Activated CD8-positive, alpha-beta memory T cell treated with anti-CD3 and anti-CD28 coated beads for 4 hours (primary cell): ENCODE results near the gene CHAF1A.

Source experiments
- DNase-seq, 2 donors: peaks; one replicate each; pipeline ENCODE4 v3.0.0-alpha.2; 2020; ENCODE audit warnings: low read depth in 2 of 2

Gene CHAF1A

DNA sequence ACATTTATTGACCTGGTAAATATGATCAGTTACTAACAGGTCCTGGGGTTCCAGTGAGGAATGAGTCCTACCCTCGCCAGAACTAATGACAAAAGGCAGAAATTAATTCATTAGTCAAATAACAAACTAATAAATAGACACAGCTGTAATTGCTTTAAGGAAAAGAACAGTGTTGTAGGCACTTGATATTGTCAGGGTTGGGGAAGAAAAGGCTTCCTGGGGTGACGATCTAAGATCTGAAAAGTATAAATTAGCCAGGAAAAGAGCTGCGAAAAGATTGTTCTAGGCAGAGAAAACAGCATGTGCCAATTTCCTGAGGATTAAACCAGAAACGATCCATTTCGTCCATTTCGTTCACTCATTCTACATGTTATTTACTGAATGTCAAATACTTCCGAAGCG lies 670 bp upstream of the CHAF1A start:
- DNase-seq: no peak

DNA sequence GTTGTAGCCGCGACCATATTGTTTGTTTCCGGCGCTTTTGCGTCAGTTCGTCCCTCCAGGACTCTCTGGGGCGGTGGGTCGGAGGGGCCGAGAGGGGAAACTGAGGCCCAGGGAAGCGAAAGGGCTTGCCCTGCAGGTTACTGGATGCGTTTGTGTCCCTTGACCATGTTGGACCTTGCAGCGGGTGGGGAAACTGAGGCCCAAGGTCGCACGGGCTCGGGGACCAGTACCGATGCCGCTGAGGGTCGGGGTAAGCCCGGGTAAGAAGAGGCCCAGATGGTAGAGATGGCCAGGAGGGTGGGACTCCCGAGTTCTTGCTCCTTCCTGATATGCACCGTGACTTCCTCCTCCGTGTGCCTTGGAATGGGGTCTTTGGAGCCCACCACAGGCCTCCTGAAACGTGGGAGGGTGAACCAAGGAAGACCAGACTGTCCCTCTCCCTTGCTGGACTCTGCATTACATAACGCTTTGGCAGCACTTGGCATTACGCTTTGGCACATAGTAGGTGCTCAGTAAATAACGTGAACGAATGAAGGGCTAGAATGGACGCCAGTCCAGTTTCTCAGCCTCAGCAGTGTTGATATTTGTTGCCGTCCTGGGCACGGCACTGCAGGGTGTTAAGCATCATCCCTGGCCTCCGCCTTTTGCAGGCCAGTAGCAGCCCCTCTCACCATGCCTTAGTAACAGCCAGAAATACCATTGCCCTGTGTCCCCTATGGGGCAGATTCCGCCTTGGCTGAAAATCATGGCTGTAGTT lies 743 bp downstream of the CHAF1A start:
- DNase-seq: no peak

DNA sequence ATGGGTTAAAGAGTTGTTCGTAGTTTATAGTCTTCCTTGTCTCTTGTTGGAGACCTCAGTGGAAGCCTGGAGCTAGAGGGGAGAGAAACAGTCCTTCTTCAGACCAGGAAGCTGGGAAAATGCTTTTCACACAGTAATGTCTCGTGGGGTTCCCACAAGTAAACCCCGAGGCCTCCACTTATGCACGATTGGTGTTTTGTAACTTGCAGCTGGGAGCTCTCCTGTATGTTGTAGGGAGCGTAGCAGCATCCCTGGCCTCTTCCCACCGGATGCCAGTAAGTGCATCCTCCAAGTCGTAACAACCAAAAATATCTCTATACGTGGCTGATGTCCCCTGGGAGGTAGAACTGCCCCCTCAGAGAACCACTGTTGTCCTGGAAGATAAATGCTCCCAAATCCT lies 3.5 kb downstream of the CHAF1A start:
- no peak for DNase-seq

DNA sequence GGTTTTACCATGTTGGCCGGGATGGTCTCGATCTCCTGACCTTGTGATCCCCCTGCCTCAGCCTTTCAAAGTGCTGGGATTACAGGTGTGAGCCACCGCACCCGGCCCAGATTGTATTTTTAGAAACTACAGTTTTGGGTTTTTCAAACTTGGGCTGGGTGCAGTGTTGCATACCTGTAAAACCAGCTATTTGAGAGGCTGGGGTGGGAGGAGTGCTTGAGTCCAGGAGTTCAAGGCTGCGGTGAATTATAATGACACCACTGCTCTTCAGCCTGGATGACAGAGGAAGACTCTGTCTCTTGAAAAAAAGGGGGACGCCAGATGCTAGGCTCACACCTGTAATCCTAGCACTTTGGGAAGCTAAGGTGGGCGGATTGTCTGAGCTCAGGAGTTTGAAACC lies 4.2 kb downstream of the CHAF1A start:
- no peak for DNase-seq

DNA sequence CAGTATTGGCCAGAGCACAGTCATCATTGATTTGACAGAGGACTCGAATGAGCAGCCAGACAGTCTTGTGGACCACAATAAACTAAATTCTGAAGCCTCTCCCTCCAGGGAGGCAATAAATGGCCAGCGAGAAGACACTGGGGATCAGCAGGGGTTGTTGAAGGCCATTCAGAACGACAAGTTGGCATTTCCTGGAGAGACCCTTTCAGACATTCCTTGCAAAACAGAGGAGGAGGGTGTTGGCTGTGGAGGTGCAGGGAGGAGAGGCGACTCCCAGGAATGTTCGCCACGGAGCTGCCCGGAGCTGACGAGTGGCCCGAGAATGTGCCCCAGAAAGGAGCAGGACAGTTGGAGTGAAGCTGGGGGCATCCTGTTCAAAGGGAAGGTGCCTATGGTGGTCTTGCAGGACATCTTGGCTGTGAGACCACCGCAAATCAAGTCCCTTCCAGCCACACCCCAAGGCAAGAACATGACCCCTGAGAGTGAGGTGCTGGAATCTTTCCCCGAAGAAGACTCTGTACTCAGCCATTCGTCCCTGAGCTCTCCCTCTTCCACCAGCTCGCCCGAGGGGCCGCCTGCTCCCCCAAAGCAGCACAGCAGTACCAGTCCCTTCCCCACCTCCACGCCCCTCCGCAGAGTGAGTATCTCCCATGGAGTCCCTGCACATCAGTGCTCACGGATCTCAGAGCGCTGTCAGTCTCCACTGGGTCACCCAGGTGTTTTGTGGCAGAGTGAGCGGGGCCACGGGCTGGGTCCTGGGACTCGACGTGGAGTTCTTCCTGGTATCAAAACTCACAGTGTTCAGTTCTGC lies 6.9 kb downstream of the CHAF1A start:
- DNase-seq: no peak

DNA sequence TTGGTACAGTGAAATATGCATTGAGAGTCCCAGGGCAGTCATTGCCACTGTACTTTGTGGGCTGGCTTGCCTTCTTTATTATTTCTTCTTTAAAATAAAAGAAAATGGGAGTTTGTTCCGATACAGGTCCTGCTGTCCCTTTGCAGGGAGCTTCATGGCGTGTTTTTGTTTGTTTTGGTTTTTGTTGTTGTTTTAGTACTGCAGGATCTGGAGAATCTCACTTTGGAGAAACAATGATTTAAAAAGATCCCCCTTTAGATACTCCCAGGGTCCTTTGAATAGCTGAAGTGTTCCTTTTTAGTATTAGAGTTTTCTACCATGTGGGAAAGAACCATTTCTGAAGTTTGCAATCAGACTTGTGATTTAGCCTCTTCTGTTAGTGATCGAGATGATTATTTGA lies 11.1 kb downstream of the CHAF1A start:
- no peak for DNase-seq

DNA sequence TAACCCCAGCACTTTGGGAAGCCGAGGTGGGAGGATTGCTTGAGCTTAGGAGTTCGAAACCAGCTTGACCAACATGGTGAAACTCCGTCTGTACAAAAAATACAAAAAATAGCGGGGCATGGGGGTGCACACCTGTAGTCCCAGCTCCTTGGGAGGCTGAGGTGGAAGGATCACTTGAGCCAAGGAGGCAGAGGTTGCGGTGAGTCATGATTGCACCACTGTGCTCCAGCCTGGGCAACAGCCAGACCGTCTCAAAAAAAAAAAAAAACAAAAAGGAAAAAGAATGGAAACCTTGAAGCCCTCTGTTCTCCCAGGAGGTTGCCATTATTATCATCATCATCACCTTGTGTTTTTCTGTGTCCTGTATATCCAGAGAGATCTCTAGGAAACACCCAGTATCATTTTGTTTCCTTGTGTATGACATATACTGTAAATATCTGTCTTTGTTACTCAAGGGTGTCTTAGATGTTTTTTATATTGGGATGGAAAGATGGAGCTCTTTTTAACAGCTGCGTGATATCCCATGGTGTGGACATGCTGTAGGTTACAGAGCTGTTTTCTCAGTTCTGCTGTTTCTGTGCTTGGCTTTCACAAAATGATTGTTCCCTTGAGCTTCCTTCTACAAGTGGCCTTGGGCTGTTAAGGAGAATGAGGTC lies 11.8 kb downstream of the CHAF1A start:
- DNase-seq: no peak

DNA sequence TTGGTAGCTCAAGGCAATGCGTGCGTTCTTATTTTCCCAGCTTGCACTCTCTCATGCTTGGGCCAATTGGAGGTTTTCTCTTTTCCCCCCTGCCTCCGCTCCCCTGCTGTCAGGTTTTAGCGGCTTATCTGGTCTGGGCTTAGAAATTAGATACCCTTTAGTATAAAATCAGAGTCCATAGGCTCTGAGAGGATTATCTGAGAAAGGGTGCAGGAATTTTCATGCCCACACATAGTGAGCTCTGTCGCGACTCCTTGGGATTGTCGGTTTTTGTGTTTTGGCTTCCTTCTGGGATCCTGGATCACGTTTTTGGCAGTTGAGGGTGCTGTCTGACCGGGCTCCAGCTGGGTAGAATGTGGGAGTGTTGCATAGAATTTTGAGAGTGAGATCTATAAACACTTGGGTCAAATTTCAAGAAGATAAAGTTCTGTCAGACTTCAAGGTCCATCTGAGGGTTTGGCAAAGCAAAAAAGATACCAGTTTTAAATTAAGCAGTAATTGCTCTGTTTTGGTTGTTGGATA lies 12.4 kb downstream of the CHAF1A start:
- no peak for DNase-seq

DNA sequence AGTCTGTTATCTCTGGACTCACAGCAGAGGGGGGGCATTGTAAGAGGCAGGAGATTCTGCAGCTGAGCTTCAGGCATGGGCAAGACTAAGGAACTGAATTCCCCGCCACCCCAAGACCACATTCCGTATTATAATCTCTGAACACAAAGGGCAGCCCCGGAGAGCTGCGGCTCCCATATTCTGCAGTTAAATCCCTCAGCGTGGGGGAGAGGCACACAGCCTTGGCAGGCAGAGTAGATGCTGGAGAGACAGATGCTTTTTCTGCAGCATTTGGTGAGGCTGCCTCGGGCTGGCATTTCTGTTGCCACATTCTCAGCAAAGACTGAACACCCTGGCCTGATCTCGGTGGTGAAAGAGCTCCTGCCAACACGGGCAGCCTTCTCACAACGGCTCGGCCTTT lies 12.9 kb downstream of the CHAF1A start:
- DNase-seq: no peak

DNA sequence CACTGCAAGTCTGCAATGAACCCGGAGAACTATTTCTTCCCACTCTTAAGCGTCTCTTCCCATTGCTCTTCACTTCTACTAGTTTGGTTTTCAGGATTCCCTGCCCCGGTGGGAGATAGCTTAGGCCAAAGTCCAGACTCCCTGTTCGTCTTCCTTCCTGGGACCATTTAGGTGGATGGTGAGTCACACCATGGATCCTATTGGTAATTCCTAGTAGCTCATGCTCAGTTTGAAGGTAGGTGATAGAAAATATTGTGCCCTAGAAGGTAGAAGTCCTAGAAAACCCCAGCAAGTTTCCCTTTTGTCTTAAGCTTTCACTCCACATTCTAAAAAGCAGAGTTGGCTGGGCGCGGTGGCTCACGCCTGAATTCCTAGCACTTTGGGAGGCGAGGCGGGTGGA lies 13.8 kb downstream of the CHAF1A start:
- DNase-seq: no peak

DNA sequence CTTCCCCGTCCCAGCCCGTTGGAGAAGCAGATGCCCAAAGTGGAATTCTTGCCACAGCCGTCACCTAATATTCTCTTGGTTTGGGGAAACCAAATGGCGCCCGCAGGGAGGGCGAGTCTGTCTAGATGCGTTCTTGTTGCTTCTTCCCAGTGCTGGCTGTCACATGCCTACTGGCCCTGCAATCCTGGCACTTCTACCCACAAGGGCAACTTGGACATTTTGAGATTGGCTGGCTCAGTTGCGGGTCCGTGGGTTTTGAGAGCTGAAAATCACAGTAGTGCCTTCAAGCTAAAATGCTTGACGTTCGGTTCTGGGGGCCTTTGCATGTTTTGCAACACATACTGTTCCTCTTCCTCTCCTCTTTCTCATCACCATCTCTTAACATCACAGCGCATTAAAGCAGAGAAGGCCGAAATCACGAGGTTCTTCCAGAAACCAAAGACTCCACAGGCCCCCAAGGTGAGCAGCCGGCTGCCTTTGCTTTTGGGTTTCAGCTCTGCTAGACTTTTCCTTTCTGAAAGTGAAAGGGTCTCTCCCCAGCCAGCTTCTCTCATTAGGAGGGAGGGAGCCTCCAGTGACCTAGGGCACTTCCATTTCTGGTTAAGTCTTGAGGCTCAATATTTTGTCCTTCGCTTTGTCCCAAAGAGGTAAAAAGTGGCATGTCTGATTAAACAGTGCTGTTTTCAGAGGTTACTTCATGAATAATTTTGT lies 21.1 kb downstream of the CHAF1A start:
- DNase-seq: no peak

DNA sequence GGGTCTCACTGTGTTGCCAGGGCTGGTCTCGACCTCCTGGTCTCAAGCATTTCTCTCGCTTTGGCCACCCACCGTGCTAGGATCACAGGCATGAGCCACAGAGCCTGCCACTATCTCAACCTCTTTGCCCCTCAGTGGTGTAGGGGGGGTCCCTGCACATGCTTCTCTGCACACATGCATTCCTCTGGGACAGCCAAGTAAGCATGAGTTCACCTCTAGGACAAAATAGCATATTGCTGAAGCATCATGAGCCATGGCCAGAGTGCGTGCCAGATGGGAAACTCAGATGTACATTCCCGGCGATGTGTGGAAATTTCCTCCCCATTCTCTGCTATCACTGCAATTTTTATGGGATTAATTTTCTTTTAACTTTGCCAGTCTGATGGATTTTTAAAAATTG lies 23.1 kb downstream of the CHAF1A start:
- DNase-seq: no peak

DNA sequence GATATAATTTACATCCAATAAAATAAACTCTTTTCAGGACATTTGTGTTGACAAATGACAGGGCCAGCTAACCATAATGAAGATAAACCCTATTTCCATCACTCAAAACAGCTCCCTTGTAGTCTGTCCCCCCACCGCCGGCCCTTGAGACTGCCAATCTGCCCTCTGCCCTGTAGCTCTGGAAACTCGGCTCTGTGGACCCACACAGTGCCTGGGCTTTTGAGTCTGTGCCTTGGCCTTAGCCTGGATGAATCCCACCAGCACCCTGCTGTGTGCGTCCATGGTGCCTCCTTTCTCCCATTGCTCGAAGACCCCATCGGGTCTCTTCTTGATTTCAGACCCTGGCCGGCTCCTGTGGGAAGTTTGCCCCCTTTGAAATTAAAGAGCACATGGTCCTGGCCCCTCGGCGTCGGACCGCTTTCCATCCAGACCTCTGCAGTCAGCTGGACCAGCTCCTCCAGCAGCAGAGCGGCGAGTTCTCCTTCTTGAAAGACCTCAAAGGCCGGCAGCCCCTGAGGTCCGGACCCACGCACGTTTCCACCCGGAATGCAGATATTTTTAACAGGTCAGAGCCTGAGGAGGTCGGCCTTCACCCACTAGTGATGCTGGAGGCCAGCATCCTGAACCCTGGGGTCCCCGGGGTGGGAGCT lies 26.0 kb downstream of the CHAF1A start:
- DNase-seq: no peak

DNA sequence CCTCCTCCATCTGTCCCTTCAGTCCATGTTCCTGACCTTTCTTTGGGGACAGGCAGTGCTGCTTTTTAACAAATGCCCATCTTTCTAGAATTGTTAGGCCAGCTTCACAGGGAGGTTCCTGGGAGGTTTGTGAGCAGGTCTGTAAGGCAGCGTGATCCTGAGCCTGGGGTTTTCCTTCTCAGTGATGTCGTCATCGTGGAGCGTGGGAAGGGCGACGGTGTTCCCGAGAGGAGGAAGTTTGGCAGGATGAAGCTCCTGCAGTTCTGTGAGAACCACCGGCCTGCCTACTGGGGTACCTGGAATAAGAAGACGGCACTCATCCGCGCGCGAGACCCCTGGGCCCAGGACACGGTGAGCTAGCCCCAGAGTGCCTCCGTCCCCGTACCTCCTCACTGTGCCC lies 26.8 kb downstream of the CHAF1A start:
- DNase-seq: no peak

DNA sequence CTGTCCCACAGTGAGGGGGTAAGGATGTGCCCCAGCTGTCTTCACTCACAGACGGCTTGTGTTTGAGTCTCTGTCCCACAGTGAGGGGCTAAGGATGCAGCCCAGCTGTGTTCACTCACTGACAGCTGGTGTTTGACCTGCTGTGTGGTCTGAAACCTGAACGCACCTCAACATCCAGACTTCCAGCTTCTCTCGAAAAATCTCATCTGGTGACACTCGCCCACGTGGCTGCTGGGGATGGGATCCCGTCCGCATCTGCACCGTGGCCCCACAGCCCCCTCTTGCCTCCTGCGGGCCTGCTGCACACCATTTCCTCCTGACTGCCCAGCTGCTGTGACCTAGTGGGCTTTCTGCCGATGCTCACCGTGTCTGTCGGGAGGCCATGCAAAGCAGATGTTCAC lies 27.3 kb downstream of the CHAF1A start:
- DNase-seq: no peak

DNA sequence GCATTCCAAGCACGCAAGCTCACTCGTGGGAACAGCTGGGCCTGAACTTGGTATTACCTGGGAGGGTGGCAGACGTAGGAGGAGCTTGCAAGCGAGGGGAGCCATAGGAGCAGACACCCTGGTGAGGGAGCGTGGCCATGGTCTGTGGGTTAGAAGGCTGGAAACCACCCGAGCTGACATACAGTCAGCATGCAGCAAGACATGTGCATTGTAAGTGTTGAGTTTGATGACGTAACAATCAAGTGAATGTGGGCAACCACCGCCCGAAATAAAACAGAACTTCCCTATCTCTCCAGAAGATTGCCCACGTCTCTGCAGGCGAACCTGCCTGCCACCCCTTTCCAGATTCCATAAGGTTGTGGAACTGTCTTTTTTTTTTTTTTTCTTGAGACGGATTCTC lies 28.3 kb downstream of the CHAF1A start:
- no peak for DNase-seq

DNA sequence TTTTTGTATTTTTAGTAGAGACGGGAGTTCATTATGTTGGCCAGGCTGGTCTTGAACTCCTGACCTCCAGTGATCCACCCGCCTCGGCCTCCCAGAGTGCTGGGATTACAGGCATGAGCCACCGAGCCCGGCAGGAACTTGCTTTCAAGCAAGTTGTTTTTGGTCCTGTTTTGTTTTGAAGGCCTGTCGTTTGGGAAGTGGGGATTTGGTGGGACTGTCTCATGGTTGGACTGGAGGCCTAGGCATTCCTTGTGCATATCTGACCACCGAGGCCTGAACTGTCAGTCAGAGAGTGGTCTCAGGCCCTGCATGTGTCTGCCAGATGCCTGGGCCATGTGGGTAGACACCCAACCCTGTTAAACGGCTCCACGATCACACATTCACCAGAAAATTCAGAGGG lies 28.9 kb downstream of the CHAF1A start:
- no peak for DNase-seq

DNA sequence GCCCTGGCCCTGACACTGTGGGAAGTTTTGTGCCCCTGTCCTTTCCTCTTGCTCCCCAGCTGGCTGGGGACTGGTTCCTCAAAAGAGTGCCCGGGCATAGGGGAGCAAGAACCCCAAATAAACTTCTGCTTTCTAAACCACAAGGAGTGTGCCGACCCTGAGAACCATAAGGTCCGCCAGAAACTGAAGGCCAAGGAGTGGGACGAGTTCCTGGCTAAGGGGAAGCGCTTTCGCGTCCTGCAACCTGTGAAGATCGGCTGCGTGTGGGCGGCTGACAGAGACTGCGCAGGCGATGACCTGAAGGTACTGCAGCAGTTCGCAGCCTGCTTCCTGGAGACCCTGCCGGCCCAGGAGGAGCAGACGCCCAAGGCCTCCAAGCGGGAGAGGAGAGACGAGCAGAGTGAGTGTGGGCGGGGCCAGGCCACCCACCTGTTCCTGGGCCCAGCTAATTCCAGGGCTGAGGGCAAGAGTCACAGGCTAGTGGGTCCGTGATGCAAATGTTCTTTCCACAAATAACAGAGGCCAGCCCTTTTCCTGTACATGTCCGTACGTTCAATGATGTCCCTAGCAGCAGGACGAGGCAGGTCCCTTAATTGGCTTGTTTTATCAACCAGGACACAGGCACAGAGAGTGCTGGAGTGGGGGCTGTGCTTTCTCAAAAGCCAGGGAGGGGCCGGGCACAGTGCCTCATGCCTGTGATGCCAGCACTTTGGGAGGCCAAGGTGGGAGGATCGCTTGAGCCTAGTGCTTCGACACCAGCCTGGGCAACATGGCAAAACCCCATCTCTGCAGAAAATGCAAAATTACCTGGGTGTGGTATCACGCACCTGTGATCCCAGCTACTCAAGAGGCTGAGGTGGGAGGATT lies 29.6 kb downstream of the CHAF1A start:
- no peak for DNase-seq

DNA sequence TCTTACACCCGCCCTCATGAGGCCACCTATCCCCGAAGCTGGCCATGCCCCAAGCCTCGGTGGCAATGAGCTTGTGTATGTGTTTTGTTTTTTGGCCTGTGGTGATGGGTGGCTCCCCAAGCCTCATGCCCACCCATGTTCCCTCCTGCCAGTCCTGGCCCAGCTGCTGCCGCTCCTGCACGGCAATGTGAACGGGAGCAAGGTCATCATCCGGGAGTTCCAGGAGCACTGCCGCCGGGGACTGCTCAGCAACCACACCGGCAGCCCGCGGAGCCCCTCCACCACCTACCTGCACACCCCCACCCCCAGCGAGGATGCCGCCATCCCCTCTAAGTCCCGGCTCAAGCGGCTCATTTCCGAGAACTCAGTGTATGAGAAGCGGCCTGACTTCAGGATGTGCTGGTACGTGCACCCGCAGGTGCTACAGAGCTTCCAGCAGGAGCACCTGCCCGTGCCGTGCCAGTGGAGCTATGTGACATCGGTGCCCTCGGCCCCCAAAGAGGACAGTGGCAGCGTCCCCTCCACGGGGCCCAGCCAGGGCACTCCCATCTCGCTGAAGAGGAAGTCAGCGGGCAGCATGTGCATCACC lies 30.6 kb downstream of the CHAF1A start:
- DNase-seq: no peak

DNA sequence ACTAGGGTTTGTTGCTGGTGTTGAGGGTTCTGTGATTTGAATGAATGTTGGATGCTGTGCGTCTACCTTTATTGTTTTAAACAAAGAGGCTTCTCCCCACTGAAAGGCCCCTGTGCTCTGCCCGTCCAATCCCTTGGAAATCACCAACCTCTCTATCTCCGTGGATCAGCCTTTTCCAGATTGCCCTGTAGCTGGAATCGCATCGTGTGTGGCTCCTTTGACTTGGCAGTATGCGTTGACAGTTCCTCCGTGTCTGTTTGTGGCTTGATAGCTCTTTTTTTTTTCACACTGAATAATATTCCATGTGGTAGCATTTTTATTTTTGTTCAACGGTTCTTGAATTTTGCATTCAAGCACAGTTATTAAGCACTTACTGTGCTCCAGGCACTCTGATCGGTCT lies 32.0 kb downstream of the CHAF1A start:
- DNase-seq: no peak
